ENCODE data around the gene SYAP1.
"Not testable (repeated sequence)": the region's sequence is repeated elsewhere in the genome, so short reads cannot be mapped to it uniquely, and the experiment has no call there.

SYAP1 gene

GRCh38 chrX:16725072-16725471 lies 5.7 kb downstream of the SYAP1 start:
- DNase-seq (ENCODE audit: low spot score) = no peak

- not testable (repeated sequence) for DNase-seq (ENCODE audit: low spot score)
Measured at GRCh38 chrX:16726347-16726988, 7.1 kb downstream of the SYAP1 start.

GRCh38 chrX:16727637-16728036 lies 8.2 kb downstream of the SYAP1 start:
- DNase-seq (ENCODE audit: low spot score) = no peak

- DNase-seq (ENCODE audit: low spot score) = no peak
Measured at GRCh38 chrX:16730450-16730849, 11.0 kb downstream of the SYAP1 start.

- DNase-seq (ENCODE audit: low spot score) = no peak
Measured at GRCh38 chrX:16733013-16733412, 13.6 kb downstream of the SYAP1 start.

GRCh38 chrX:16737024-16737423 lies 17.6 kb downstream of the SYAP1 start:
- no peak for DNase-seq (ENCODE audit: low spot score)

- no peak for DNase-seq (ENCODE audit: low spot score)
Measured at GRCh38 chrX:16739574-16739973, 20.2 kb downstream of the SYAP1 start.

- DNase-seq (ENCODE audit: low spot score) = no peak
Measured at GRCh38 chrX:16743604-16744325, 24.4 kb downstream of the SYAP1 start.

GRCh38 chrX:16745102-16745501 lies 25.7 kb downstream of the SYAP1 start:
- no peak for DNase-seq (ENCODE audit: low spot score)

GRCh38 chrX:16745659-16746058 lies 26.2 kb downstream of the SYAP1 start:
- DNase-seq (ENCODE audit: low spot score) = no peak

GRCh38 chrX:16748425-16748824 lies 29.0 kb downstream of the SYAP1 start:
- no peak for DNase-seq (ENCODE audit: low spot score)

- DNase-seq (ENCODE audit: low spot score) = no peak
Measured at GRCh38 chrX:16750136-16750535, 30.7 kb downstream of the SYAP1 start.

GRCh38 chrX:16754019-16754418 lies 34.6 kb downstream of the SYAP1 start:
- no peak for DNase-seq (ENCODE audit: low spot score)

GRCh38 chrX:16756724-16757123 lies 37.3 kb downstream of the SYAP1 start:
- DNase-seq (ENCODE audit: low spot score) = no peak

GRCh38 chrX:16761500-16761899 lies 42.1 kb downstream of the SYAP1 start:
- DNase-seq (ENCODE audit: low spot score) = not testable (repeated sequence)

GRCh38 chrX:16762579-16762978 lies 43.2 kb downstream of the SYAP1 start:
- DNase-seq (ENCODE audit: low spot score) = no peak

- no peak for DNase-seq (ENCODE audit: low spot score)
Measured at GRCh38 chrX:16765594-16765993, 46.2 kb downstream of the SYAP1 start.

- DNase-seq (ENCODE audit: low spot score) = no peak
Measured at GRCh38 chrX:16770970-16771482, 51.6 kb downstream of the SYAP1 start.

- no peak for DNase-seq (ENCODE audit: low spot score)
Measured at GRCh38 chrX:16771483-16772398, 52.3 kb downstream of the SYAP1 start.

GRCh38 chrX:16772460-16772859 lies 53.0 kb downstream of the SYAP1 start:
- no peak for DNase-seq (ENCODE audit: low spot score)

- no peak for DNase-seq (ENCODE audit: low spot score)
Measured at GRCh38 chrX:16774746-16775145, 55.3 kb downstream of the SYAP1 start.

GRCh38 chrX:16778545-16778944 lies 59.1 kb downstream of the SYAP1 start:
- no peak for DNase-seq (ENCODE audit: low spot score)

GRCh38 chrX:16778993-16779392 lies 59.6 kb downstream of the SYAP1 start:
- DNase-seq (ENCODE audit: low spot score) = no peak
